Ramos (cell line): ENCODE results near the gene EVX1.

Source experiments
- in situ Hi-C: fragments of 300-500 bp; cut with MboI; formaldehyde crosslinking; loops from one replicate; pipeline ENCODE4 v1.14.3; 2022; ENCODE audit warnings: low sequenced_read_pairs; ENCODE audit not compliant: unreplicated experiment

EVX1 gene

GRCh38 chr7:27247000-27247399, 4.4 kb downstream of the EVX1 start:
- in situ Hi-C loops, result no loop called here

- in situ Hi-C loops, result no loop called here
Measured at GRCh38 chr7:27247452-27248426, 5.1 kb downstream of the EVX1 start.

- in situ Hi-C loops, result no loop called here
Measured at GRCh38 chr7:27248427-27248806, 5.8 kb downstream of the EVX1 start.

GRCh38 chr7:27248911-27249723, 6.5 kb downstream of the EVX1 start:
- in situ Hi-C loops, result no loop called here

GRCh38 chr7:27249724-27250556, 7.3 kb downstream of the EVX1 start:
- in situ Hi-C loops, result no loop called here

GRCh38 chr7:27250557-27251070, 8.0 kb downstream of the EVX1 start:
- in situ Hi-C loops, result no loop called here

- in situ Hi-C loops, result no loop called here
Measured at GRCh38 chr7:27251136-27251651, 8.6 kb downstream of the EVX1 start.

GRCh38 chr7:27251652-27252590, 9.3 kb downstream of the EVX1 start:
- in situ Hi-C loops, result no loop called here

- in situ Hi-C loops, result no loop called here
Measured at GRCh38 chr7:27254625-27255024, 12.0 kb downstream of the EVX1 start.

GRCh38 chr7:27260211-27260610, 17.6 kb downstream of the EVX1 start:
- in situ Hi-C loops, result no loop called here

GRCh38 chr7:27262121-27262520, 19.5 kb downstream of the EVX1 start:
- in situ Hi-C loops, result no loop called here

GRCh38 chr7:27263781-27264180, 21.2 kb downstream of the EVX1 start:
- in situ Hi-C loops, result no loop called here

GRCh38 chr7:27269455-27269854, 26.9 kb downstream of the EVX1 start:
- in situ Hi-C loops, result no loop called here

GRCh38 chr7:27271384-27271783, 28.8 kb downstream of the EVX1 start:
- in situ Hi-C loops, result no loop called here

- in situ Hi-C loops, result no loop called here
Measured at GRCh38 chr7:27277628-27278027, 35.0 kb downstream of the EVX1 start.

- in situ Hi-C loops, result no loop called here
Measured at GRCh38 chr7:27283558-27283957, 41.0 kb downstream of the EVX1 start.

- in situ Hi-C loops, result no loop called here
Measured at GRCh38 chr7:27295236-27295635, 52.6 kb downstream of the EVX1 start.

GRCh38 chr7:27297356-27297755, 54.8 kb downstream of the EVX1 start:
- in situ Hi-C loops, result no loop called here
